DMS153 treated with DMSO at 0.1 percent for 48 hours (cell line): ENCODE results near the gene NTM.

Source experiments
- DNase-seq: peaks from one replicate; lab custom pipeline; 2025; ENCODE audit not compliant: unreplicated experiment; lab: John Stamatoyannopoulos, UW

NTM gene

DNA sequence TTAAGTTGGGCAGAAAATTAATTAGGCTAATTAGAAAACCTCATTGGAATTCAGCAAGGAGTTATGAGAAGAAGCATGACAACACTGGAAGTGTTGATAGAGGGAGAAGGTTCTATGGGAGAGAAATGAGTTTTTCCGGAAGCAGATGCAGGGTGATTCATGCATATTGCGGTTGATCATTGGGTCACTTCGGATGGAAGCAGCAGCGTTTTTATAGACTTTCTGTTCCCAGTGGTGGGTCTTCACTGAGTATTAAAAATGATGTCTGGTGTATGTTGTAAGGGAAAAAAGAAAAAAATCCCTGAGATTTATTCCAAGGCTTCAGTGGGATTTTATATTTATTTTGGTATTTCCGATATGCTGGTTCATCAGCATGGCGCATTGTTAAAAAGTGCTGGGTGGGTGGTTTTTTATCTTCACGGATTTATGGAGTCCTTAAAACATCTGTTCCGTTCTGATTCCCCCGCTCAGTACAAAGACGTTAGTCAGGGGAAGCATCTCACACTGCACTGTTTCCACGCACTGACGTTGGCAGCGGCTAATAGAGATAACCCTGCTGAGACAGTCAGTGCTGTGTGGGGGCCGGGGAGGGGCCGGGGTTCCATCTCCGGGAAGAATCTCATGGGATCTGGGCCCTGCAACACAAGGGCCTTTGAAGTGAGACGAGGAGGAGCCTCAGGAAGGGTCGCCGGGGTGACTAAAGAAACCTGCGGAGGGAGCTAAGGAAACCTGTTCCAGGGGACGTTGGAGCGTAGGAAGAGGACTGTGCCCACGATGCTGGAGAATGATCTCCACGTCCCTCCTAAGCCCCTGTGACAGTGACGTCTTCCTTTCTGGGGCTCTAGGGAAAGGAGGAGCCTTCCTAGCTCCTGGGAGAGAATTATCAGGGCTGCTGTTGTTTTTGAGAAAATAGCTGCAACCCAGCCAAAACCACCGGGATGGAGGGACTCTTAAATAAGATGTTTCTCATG is 390.0 kb downstream of the NTM start:
- no peak for DNase-seq

GRCh38 chr11:131762346-131763110 is 392.1 kb downstream of the NTM start:
- no peak for DNase-seq

DNA sequence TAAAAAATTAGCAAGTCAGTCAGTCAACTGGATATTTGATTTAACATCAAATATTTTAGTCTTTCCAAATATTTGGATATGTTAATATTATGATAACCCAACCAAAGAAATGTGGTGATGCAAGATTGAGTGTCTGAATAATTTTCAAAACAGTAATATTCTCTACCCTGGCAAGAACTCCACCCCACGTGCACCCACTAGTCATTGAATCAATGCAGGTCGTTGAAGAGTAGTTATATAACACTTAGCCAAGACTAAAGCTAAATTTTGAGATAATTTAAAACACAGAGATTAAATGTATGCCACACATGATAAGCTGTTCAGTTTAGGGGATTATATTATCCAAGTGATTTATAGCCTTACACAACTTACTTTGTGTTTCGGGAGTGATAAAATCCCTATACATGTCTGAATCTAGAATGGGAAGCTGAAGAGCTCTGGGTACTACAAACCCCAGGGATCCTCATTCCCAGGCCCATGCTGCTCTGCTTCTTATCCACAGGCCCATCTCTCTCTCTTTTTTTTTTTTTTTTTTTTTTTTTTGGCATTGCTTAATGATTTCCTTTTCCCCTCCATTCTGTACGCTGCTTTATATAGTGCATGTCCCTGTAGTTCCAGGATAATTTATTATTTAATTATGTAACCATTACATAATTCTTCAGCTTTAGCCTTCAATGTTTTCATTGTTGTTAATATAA is 392.9 kb downstream of the NTM start:
- no peak for DNase-seq

DNA sequence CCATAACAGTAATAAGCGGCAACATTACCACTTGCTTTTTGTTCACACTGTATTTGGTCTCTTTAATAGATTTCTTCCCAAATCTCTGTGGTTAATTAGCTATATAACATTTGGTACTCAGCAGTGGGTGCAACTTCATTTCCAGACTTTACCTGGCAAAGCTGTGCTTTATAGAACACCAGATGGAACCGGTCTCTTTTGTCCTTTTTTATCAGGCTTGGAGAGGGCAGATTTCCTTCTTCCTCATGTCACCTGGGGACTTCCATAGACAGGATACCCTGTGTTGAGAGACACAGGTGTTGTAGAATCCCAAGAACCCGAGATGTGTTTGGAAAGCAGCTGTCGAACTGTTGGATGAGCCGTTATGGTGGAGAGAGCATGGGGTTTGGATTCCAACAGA is 393.7 kb downstream of the NTM start:
- no peak for DNase-seq

DNA sequence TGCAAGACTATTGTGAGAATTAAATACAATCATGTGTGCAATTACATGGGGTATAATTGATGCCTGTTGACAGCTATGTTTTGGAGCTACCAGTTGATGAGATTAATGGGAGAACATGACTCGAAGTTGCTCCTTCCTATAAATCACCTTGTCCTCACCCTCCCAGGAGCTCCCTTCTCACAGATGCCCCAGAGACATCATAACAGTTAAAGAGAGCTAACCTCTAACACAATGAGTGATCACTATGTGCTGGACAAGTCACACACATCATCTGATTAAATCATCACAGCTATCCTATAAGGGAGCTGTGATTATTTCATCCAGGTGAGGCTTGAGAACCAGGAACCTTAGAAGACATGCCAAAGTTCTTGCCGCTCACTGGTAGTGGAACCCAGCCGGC is 394.2 kb downstream of the NTM start:
- DNase-seq: no peak

- DNase-seq: no peak
Measured at GRCh38 chr11:131766637-131767036, 396.2 kb downstream of the NTM start.

GRCh38 chr11:131767421-131767820 is 397.0 kb downstream of the NTM start:
- no peak for DNase-seq

DNA sequence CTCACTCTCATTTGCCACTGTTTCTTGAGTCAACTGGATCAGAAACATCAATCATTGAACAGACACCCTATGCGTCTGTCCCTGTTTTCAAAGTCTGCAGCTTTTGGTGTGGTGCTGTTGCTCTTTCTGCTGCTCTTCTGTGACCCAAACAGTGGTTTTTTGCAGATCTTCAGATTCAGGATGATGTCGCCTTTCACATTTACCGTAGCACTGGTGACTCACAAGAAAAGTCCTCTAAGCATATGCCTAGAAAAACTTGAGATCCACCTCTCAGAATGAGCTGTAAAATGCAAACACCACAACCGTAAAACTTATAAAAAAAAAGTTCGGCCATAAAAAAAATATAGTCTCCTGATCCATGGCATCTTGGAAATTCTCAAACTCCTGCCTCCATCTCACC is 400.4 kb downstream of the NTM start:
- no peak for DNase-seq

DNA sequence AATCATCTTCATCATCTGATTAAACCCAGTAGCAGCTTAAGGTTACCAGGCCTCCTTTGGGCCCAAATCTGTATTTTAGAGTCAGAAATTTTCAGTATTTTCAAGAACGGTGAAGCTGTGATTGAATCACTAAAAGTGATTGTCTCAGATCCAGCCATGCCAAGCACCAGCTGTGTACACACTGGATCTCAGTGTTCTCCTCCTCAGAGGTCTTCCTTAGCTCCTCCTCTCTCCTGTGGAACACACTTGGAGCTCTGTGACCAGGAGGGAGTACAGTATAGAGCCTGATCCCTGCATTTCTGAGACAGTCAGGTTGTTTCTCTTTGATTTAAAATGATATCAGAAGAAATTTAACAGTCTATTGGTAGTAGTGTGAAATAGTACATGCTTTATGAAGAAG is 401.1 kb downstream of the NTM start:
- no peak for DNase-seq

GRCh38 chr11:131773626-131774025 is 403.2 kb downstream of the NTM start:
- no peak for DNase-seq

DNA sequence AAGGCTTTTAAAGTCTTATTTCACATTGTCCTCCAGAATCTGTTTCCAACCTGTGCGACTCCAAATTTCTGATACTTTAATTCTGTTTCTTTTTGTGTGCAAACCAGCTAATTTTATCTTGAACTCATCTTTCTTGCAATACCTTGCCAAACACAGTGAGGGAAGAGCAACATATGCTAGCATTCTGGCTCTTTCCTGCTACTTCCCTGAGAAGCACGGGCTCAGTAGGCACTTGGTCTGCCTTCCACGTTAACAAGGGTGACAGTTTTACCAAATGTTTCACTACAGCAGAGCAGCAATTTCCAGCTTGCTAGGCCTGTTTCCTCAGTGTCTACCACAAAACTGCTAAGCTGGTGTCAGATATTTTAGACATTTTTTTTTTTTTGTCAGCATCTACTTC is 405.8 kb downstream of the NTM start:
- DNase-seq: no peak

DNA sequence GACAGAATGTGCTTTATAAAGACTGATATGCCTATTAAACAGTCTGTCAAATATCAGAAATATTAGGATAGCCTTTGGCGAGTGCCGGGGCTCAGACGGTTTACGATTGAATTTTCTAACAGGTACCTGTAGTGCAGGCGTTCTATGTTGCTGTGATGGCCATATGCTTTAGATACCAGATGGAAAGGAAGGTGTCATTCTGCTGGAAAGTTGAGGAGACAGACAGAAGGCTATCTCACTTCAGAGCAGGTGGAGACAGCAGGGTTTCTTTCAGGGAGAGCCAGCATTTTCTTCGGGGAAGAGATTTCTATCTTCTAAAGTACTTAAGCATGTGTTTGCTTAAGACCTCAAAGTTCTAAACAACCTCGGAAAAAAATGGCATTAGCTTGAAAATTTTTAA is 415.4 kb downstream of the NTM start:
- DNase-seq: no peak

- DNase-seq: no peak
Measured at GRCh38 chr11:131787119-131787518, 416.7 kb downstream of the NTM start.

GRCh38 chr11:131790586-131790985 is 420.2 kb downstream of the NTM start:
- DNase-seq: no peak

GRCh38 chr11:131792243-131792642 is 421.8 kb downstream of the NTM start:
- DNase-seq: no peak

GRCh38 chr11:131796089-131796488 is 425.7 kb downstream of the NTM start:
- no peak for DNase-seq

DNA sequence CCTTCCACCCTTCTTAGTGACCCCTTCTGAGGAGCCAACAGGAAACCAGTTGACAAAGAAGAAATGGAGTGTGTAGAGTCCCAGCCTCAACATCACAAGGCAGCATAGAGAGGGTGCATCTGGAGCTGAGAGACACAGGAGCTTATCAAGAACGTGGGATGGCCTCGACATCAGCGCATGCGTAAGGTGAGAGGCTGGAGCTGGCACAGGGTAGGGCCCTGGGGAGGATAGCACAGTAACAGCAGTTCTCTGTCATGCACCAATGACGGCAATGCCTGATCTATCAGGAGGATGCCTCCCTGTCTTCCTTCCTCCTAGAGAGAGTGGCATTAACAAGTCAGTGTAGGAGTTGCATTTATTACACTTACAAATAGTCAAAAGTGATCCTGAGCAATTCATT is 426.1 kb downstream of the NTM start:
- no peak for DNase-seq

DNA sequence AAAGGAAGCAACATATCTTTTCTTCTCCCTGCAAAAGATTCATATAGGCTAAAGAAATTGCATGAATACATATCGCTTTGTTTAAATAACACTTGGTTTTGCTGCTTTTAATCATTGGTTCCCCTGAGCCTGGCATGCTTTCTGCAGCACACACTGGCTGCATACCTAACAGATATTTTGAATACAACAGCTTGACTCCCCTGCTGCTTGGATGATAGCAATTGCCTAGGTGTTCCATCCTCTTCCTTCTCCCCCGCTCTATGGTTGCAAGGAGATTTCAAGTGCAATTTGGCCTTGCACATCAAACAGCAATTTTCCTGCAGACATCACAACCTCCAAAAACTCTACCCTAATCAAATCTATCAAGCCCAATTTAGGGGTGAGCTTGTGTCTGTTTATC is 430.0 kb downstream of the NTM start:
- DNase-seq: no peak

- no peak for DNase-seq
Measured at GRCh38 chr11:131802440-131803115, 432.2 kb downstream of the NTM start.

- no peak for DNase-seq
Measured at GRCh38 chr11:131807876-131808275, 437.5 kb downstream of the NTM start.

DNA sequence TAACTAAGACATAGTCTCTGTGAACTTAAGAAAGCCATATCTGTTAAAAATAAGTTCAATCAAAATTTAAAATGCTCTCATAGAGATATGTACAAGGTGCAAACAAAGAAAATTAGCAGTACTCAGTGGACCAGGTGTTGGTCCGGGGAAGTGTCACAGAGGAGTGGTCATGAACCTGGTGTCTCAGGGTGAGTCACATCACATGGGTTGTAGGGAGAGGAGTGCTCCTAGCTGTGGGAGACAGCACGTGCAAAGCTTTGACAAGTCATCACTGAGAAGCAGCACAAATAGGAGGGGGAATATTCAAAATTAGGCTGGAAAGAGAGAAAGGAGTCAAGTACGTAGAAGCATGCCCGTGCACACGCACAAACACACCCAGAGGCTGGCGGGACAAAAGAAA is 438.1 kb downstream of the NTM start:
- DNase-seq: no peak
